Mesothelial cell of epicardium (in vitro differentiated cells): Measurements from ENCODE around the gene OR10G6. TPM values are rescaled to one million over a fixed set of nuclear protein-coding genes. Genes with fewer than 3 reads are reported as not detected.

Experiments
- DNase-seq, 2 experiments: peaks; one replicate each; pipeline ENCODE4 v3.0.0; 2021; ENCODE audit warnings: low spot score in 2 of 2; ENCODE audit not compliant: unreplicated experiment in 2 of 2
- H3K27ac Mint-ChIP-seq: 2 replicates; pipeline ENCODE4 v1.8.0; 2021; ENCODE audit warnings: mixed read lengths
- H3K27me3 Mint-ChIP-seq: 2 replicates; pipeline ENCODE4 v1.8.0; 2021; ENCODE audit warnings: low read depth, mixed read lengths
- H3K36me3 Mint-ChIP-seq: 2 replicates; pipeline ENCODE4 v1.8.0; 2021; ENCODE audit warnings: mixed read lengths
- H3K4me1 Mint-ChIP-seq: 2 replicates; pipeline ENCODE4 v1.8.0; 2021; ENCODE audit warnings: mixed read lengths
- H3K4me3 Mint-ChIP-seq: 2 replicates; pipeline ENCODE4 v1.8.0; 2021; ENCODE audit warnings: mild to moderate bottlenecking, moderate library complexity, mixed read lengths
- H3K9me3 Mint-ChIP-seq: 2 replicates; pipeline ENCODE4 v1.8.0; 2021; ENCODE audit warnings: mixed read lengths
- total RNA-seq: library from RNA; stranded (reverse); gene quantifications from 3 replicates; pipeline ENCODE4 v1.2.1, GENCODE V29; 2021
- TF ChIP-seq, protein P1 (sequence below): fragments of 200-600 bp; sonication (generic); IDR thresholded peaks from one replicate; pipeline ENCODE4 v1.5.0; 2021; ENCODE audit warnings: antibody characterized with exemption; ENCODE audit not compliant: unreplicated experiment

OR10G6 gene
- total RNA-seq, 1 donor from 2014 or later: not detected

GRCh38 chr11:123973816-123974215 lies 21.1 kb downstream of the OR10G6 start:
- H3K27ac Mint-ChIP-seq: no peak overlapping the region
- TF ChIP-seq, protein P1, sequence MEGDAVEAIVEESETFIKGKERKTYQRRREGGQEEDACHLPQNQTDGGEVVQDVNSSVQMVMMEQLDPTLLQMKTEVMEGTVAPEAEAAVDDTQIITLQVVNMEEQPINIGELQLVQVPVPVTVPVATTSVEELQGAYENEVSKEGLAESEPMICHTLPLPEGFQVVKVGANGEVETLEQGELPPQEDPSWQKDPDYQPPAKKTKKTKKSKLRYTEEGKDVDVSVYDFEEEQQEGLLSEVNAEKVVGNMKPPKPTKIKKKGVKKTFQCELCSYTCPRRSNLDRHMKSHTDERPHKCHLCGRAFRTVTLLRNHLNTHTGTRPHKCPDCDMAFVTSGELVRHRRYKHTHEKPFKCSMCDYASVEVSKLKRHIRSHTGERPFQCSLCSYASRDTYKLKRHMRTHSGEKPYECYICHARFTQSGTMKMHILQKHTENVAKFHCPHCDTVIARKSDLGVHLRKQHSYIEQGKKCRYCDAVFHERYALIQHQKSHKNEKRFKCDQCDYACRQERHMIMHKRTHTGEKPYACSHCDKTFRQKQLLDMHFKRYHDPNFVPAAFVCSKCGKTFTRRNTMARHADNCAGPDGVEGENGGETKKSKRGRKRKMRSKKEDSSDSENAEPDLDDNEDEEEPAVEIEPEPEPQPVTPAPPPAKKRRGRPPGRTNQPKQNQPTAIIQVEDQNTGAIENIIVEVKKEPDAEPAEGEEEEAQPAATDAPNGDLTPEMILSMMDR: no peak
- DNase-seq: no peak
- H3K9me3 Mint-ChIP-seq: peaks cover 7% of the 10 kb centered on the region
- H3K36me3 Mint-ChIP-seq: no peaks in the 10 kb centered on the region
- no peaks in the 10 kb centered on the region for H3K4me1 Mint-ChIP-seq
- no peaks in the 10 kb centered on the region for H3K27me3 Mint-ChIP-seq
- H3K4me3 Mint-ChIP-seq: no peak overlapping the region

GRCh38 chr11:123956752-123957151 lies 38.2 kb downstream of the OR10G6 start:
- no peak for DNase-seq

DNA sequence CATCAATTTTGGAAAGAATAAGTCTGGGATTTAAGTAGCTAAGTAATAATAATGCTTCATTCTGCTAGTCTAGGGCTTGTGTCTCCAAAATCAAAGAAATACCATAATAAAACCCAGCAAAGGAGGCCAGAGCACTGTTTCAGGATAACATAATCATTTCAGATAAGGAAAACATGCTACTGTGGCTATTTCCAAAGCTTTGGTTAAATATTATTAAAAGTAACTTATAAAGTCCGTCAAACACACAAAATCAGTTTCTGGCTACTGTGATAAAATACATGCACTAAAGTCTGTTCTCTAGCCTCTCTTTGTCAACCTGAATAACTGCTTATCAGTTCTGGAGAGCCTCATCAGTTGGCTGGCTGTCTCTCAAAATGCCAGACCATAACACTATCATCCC lies 49.8 kb downstream of the OR10G6 start:
- H3K4me1 Mint-ChIP-seq: no peaks in the 10 kb centered on the region
- DNase-seq: no peak
- no peaks in the 10 kb centered on the region for H3K9me3 Mint-ChIP-seq
- TF ChIP-seq, protein P1: no peak
- peaks cover 22% of the 10 kb centered on the region for H3K27me3 Mint-ChIP-seq
- H3K27ac Mint-ChIP-seq: no peak overlapping the region
- no peaks in the 10 kb centered on the region for H3K36me3 Mint-ChIP-seq
- H3K4me3 Mint-ChIP-seq: no peak overlapping the region

More at GRCh38 chr11:123956752-123957151, 38.2 kb downstream of the OR10G6 start:
- H3K4me3 Mint-ChIP-seq: no peak overlapping the region
- H3K4me1 Mint-ChIP-seq: no peaks in the 10 kb centered on the region
- TF ChIP-seq, protein P1: no peak
- peaks cover 22% of the 10 kb centered on the region for H3K9me3 Mint-ChIP-seq
- no peak overlapping the region for H3K27ac Mint-ChIP-seq
- H3K36me3 Mint-ChIP-seq: no peaks in the 10 kb centered on the region
- peaks cover 6% of the 10 kb centered on the region for H3K27me3 Mint-ChIP-seq

Other genes starting within 250 kb of the OR10G6 start
- gene OR6X1, start 240.6 kb downstream of the OR10G6 start, total RNA-seq: not detected in 3 replicates
- gene OR6M1, start 188.8 kb downstream of the OR10G6 start, total RNA-seq: not detected in 3 replicates
- gene TMEM225, start 109.5 kb downstream of the OR10G6 start, total RNA-seq: not detected in 3 replicates
- gene OR8D4, start 93.0 kb downstream of the OR10G6 start, total RNA-seq: 0.07 to 0.20 TPM (median 0.11 TPM) in 3 replicates
- not detected in 3 replicates for gene OR4D5, start 55.5 kb downstream of the OR10G6 start, total RNA-seq
- gene OR6T1, start 51.3 kb downstream of the OR10G6 start, total RNA-seq: not detected in 3 replicates
- not detected in 3 replicates for gene OR10S1, start 17.4 kb downstream of the OR10G6 start, total RNA-seq
- not detected in 3 replicates for gene OR10G4, start 17.8 kb upstream of the OR10G6 start, total RNA-seq
- gene OR10G9, start 27.9 kb upstream of the OR10G6 start, total RNA-seq: not detected in 3 replicates
- not detected in 3 replicates for gene OR10G8, start 31.6 kb upstream of the OR10G6 start, total RNA-seq
- not detected in 3 replicates for gene OR10G7, start 46.2 kb upstream of the OR10G6 start, total RNA-seq
- 13.4 to 14.2 TPM (median 14.2 TPM) in 3 replicates for gene VWA5A, start 120.3 kb upstream of the OR10G6 start, total RNA-seq
- gene OR10D3, start 188.2 kb upstream of the OR10G6 start, total RNA-seq: not detected in 3 replicates
- not detected in 3 replicates for gene OR8G1, start 245.9 kb upstream of the OR10G6 start, total RNA-seq